ENCODE measurements around the gene SNORC. TPM values are rescaled to one million over a fixed set of nuclear protein-coding genes. Genes with fewer than 3 reads are reported as not detected.

SNORC gene
- total and polyA plus RNA-seq, 2 experiments from 2014 or later, result 2.2 to 7.5 TPM

DNA sequence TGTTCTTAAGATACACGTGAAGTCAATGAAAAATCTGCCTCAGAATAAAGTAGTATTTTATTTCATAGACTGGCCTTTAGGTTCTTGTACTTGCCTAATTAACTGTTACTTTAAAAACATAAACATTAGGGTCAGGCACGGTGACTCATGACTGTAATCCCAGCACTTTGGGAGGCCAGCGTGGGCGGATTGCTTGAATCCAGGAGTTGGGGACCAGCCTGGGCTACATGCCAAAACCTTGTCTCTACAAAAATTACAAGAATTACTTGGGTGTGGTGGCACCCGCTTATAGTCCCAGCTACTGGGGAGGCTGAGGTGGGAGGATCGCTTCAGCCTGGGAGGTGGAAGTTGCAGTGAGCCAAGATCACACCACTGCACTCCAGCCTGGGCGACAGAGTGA lies 16.0 kb upstream of the SNORC start:
- H3K4me1 ChIP-seq (ENCODE audit: insufficient read depth), result peaks cover 10% of the 10 kb centered on the region
- TF ChIP-seq, protein P1, sequence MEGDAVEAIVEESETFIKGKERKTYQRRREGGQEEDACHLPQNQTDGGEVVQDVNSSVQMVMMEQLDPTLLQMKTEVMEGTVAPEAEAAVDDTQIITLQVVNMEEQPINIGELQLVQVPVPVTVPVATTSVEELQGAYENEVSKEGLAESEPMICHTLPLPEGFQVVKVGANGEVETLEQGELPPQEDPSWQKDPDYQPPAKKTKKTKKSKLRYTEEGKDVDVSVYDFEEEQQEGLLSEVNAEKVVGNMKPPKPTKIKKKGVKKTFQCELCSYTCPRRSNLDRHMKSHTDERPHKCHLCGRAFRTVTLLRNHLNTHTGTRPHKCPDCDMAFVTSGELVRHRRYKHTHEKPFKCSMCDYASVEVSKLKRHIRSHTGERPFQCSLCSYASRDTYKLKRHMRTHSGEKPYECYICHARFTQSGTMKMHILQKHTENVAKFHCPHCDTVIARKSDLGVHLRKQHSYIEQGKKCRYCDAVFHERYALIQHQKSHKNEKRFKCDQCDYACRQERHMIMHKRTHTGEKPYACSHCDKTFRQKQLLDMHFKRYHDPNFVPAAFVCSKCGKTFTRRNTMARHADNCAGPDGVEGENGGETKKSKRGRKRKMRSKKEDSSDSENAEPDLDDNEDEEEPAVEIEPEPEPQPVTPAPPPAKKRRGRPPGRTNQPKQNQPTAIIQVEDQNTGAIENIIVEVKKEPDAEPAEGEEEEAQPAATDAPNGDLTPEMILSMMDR (IDR thresholded peaks at IDR 0.05; ENCODE audit: poor library complexity), result no peak
- TF ChIP-seq EZH2 (IDR thresholded peaks at IDR 0.05; ENCODE audit: borderline replicate concordance) (no peak), EZH2phosphoT487 (IDR thresholded peaks at IDR 0.05; ENCODE audit: low read depth, severe bottlenecking, unreplicated experiment) (no peak)
- H3K27ac ChIP-seq, result no peak overlapping the region
- H3K79me2 ChIP-seq, result no peaks in the 10 kb centered on the region
- no peaks in the 10 kb centered on the region for H3K9me2 ChIP-seq (replicated peaks; ENCODE audit: insufficient read depth)
- H3K4me3 ChIP-seq, result no peak overlapping the region
- no peak overlapping the region for H3K4me2 ChIP-seq
- H2AFZ ChIP-seq, result no peak overlapping the region
- no peaks in the 10 kb centered on the region for H3K9me3 ChIP-seq (ENCODE audit: low read depth)
- WGBS (ENCODE audit: low lambda C conversion rate, missing lambda C conversion rate), result 62% methylated on average over 7 of the region's 7 CpGs
- H3K27me3 ChIP-seq, result no peaks in the 10 kb centered on the region
- no peaks in the 10 kb centered on the region for H3K36me3 ChIP-seq (replicated peaks; ENCODE audit: insufficient read depth, low read depth)
- H4K20me1 ChIP-seq (ENCODE audit: insufficient read depth, poor library complexity, severe bottlenecking), result no peaks in the 10 kb centered on the region
- peak; percentile 42 for DNase-seq (ENCODE audit: low spot score)

- H3K9me3 ChIP-seq (ENCODE audit: low read depth), result no peaks in the 10 kb centered on the region
- H3K4me2 ChIP-seq, result peak overlapping the region; percentile 49
- H3K27me3 ChIP-seq, result no peaks in the 10 kb centered on the region
- H2AFZ ChIP-seq, result no peak overlapping the region
- peak; percentile 75 for DNase-seq (ENCODE audit: low spot score)
- H3K36me3 ChIP-seq (replicated peaks; ENCODE audit: insufficient read depth, low read depth), result no peaks in the 10 kb centered on the region
- H3K4me3 ChIP-seq, result no peak overlapping the region
- no peaks in the 10 kb centered on the region for H3K9me2 ChIP-seq (replicated peaks; ENCODE audit: insufficient read depth)
- TF ChIP-seq EZH2 (IDR thresholded peaks at IDR 0.05; ENCODE audit: borderline replicate concordance) (no peak), EZH2phosphoT487 (IDR thresholded peaks at IDR 0.05; ENCODE audit: low read depth, severe bottlenecking, unreplicated experiment) (no peak)
- TF ChIP-seq, protein P1 (IDR thresholded peaks at IDR 0.05; ENCODE audit: poor library complexity), result no peak
- no peaks in the 10 kb centered on the region for H4K20me1 ChIP-seq (ENCODE audit: insufficient read depth, poor library complexity, severe bottlenecking)
- no peaks in the 10 kb centered on the region for H3K79me2 ChIP-seq
- WGBS (ENCODE audit: low lambda C conversion rate, missing lambda C conversion rate), result 61% methylated on average over 4 of the region's 4 CpGs
- H3K4me1 ChIP-seq (ENCODE audit: insufficient read depth), result peaks cover 10% of the 10 kb centered on the region
- H3K27ac ChIP-seq, result peak overlapping the region; percentile 85
These were observed 12.9 kb upstream of the SNORC start for GRCh38 chr2:232857158-232857563.

GRCh38 chr2:232859385-232859916 lies 10.6 kb upstream of the SNORC start:
- 95% methylated on average over 4 of the region's 4 CpGs for WGBS (ENCODE audit: low lambda C conversion rate, missing lambda C conversion rate)
- H3K4me2 ChIP-seq, result no peak overlapping the region

More at GRCh38 chr2:232859385-232859916, 10.6 kb upstream of the SNORC start:
- Histone ChIP-seq H3K27ac (peak overlapping the region; percentile 21), H2AFZ (no peak overlapping the region), H3K9me2 (replicated peaks; ENCODE audit: insufficient read depth) (no peaks in the 10 kb centered on the region), H3K9me3 (ENCODE audit: low read depth) (no peaks in the 10 kb centered on the region), H3K36me3 (replicated peaks; ENCODE audit: insufficient read depth, low read depth) (no peaks in the 10 kb centered on the region), H3K27me3 (no peaks in the 10 kb centered on the region), H3K79me2 (no peaks in the 10 kb centered on the region), H3K4me3 (no peak overlapping the region), H3K4me1 (ENCODE audit: insufficient read depth) (peaks cover 10% of the 10 kb centered on the region), H4K20me1 (ENCODE audit: insufficient read depth, poor library complexity, severe bottlenecking) (no peaks in the 10 kb centered on the region)
- TF ChIP-seq EZH2 (IDR thresholded peaks at IDR 0.05; ENCODE audit: borderline replicate concordance) (no peak), EZH2phosphoT487 (IDR thresholded peaks at IDR 0.05; ENCODE audit: low read depth, severe bottlenecking, unreplicated experiment) (no peak)
- TF ChIP-seq, protein P1 (IDR thresholded peaks at IDR 0.05; ENCODE audit: poor library complexity), result no peak
- no peak for DNase-seq (ENCODE audit: low spot score)
